NCI-H1092 treated with DMSO at 0.1 percent for 48 hours (cell line): Measurements from ENCODE around the gene NPAT.
"Not testable (repeated sequence)": the region's sequence is repeated elsewhere in the genome, so short reads cannot be mapped to it uniquely, and the experiment has no call there.

Experiments
- DNase-seq: peaks from one replicate; lab custom pipeline; 2025; lab: John Stamatoyannopoulos, UW

Gene NPAT

GRCh38 chr11:108218912-108219783 lies 3.3 kb downstream of the NPAT start:
- no peak for DNase-seq

- no peak for DNase-seq
Observed at GRCh38 chr11:108218455-108218854, 4.0 kb downstream of the NPAT start.

GRCh38 chr11:108216988-108217387 lies 5.5 kb downstream of the NPAT start:
- DNase-seq: no peak

- no peak for DNase-seq
Observed at GRCh38 chr11:108213784-108214183, 8.7 kb downstream of the NPAT start.

GRCh38 chr11:108210441-108210840 lies 12.0 kb downstream of the NPAT start:
- no peak for DNase-seq

- DNase-seq: no peak
Observed at GRCh38 chr11:108207683-108208060, 14.8 kb downstream of the NPAT start.

GRCh38 chr11:108206969-108207682 lies 15.3 kb downstream of the NPAT start:
- no peak for DNase-seq

- no peak for DNase-seq
Observed at GRCh38 chr11:108206171-108206570, 16.3 kb downstream of the NPAT start.

- DNase-seq: no peak
Observed at GRCh38 chr11:108204929-108205499, 17.4 kb downstream of the NPAT start.

GRCh38 chr11:108204376-108204775 lies 18.1 kb downstream of the NPAT start:
- no peak for DNase-seq

GRCh38 chr11:108203075-108203474 lies 19.4 kb downstream of the NPAT start:
- no peak for DNase-seq

- DNase-seq: no peak
Observed at GRCh38 chr11:108199446-108200321, 22.8 kb downstream of the NPAT start.

GRCh38 chr11:108198833-108199232 lies 23.6 kb downstream of the NPAT start:
- DNase-seq: no peak

- no peak for DNase-seq
Observed at GRCh38 chr11:108197351-108197750, 25.1 kb downstream of the NPAT start.

GRCh38 chr11:108196901-108197300 lies 25.5 kb downstream of the NPAT start:
- DNase-seq: no peak

GRCh38 chr11:108193725-108194124 lies 28.7 kb downstream of the NPAT start:
- DNase-seq: no peak

GRCh38 chr11:108177570-108177969 lies 44.9 kb downstream of the NPAT start:
- DNase-seq: no peak

GRCh38 chr11:108170184-108170583 lies 52.3 kb downstream of the NPAT start:
- no peak for DNase-seq

GRCh38 chr11:108167624-108168023 lies 54.8 kb downstream of the NPAT start:
- DNase-seq: no peak

- DNase-seq: not testable (repeated sequence)
Observed at GRCh38 chr11:108162878-108163277, 59.6 kb downstream of the NPAT start.

- DNase-seq: no peak
Observed at GRCh38 chr11:108160970-108161566, 61.4 kb downstream of the NPAT start.

GRCh38 chr11:108154591-108154990 lies 67.8 kb downstream of the NPAT start:
- DNase-seq: no peak
